ENCODE data around the gene HDAC10. TPM values are rescaled to one million over a fixed set of nuclear protein-coding genes. Genes with fewer than 3 reads are reported as not detected.

The HDAC10 gene
- total RNA-seq, 1 experiment from 2014 or later, result 52.9 TPM

- Mint-ChIP-seq H3K36me3 (ENCODE audit: insufficient read depth, unreplicated experiment) (peaks cover 29% of the 10 kb centered on the region), H3K27me3 (ENCODE audit: unreplicated experiment) (no peaks in the 10 kb centered on the region), H3K4me1 (ENCODE audit: low read depth, unreplicated experiment) (no peaks in the 10 kb centered on the region), H3K9me3 (ENCODE audit: low read depth, unreplicated experiment) (no peaks in the 10 kb centered on the region), H3K4me3 (ENCODE audit: low read depth, unreplicated experiment) (no peak overlapping the region), H3K27ac (ENCODE audit: unreplicated experiment) (no peak overlapping the region)
- intact Hi-C loops (cut with micrococcal nuclease; ENCODE audit: unreplicated experiment), result no loop called here
- no peak for DNase-seq
- CTCF ChIA-PET, result no interaction called here
- TF ChIP-seq, protein P1, sequence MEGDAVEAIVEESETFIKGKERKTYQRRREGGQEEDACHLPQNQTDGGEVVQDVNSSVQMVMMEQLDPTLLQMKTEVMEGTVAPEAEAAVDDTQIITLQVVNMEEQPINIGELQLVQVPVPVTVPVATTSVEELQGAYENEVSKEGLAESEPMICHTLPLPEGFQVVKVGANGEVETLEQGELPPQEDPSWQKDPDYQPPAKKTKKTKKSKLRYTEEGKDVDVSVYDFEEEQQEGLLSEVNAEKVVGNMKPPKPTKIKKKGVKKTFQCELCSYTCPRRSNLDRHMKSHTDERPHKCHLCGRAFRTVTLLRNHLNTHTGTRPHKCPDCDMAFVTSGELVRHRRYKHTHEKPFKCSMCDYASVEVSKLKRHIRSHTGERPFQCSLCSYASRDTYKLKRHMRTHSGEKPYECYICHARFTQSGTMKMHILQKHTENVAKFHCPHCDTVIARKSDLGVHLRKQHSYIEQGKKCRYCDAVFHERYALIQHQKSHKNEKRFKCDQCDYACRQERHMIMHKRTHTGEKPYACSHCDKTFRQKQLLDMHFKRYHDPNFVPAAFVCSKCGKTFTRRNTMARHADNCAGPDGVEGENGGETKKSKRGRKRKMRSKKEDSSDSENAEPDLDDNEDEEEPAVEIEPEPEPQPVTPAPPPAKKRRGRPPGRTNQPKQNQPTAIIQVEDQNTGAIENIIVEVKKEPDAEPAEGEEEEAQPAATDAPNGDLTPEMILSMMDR (IDR thresholded peaks at IDR 0.05; ENCODE audit: unreplicated experiment), result no peak
- no TSS peak for BruUV-seq (replicated peaks)
These were observed 5.3 kb upstream of the HDAC10 start for GRCh38 chr22:50256258-50256862.

GRCh38 chr22:50255607-50256006 lies 4.5 kb upstream of the HDAC10 start:
- TF ChIP-seq, protein P1 (IDR thresholded peaks at IDR 0.05; ENCODE audit: unreplicated experiment), result no peak
- CTCF ChIA-PET, result no interaction called here
- no peaks in the 10 kb centered on the region for H3K4me1 Mint-ChIP-seq (ENCODE audit: low read depth, unreplicated experiment)
- H3K4me3 Mint-ChIP-seq (ENCODE audit: low read depth, unreplicated experiment), result no peak overlapping the region
- H3K9me3 Mint-ChIP-seq (ENCODE audit: low read depth, unreplicated experiment), result no peaks in the 10 kb centered on the region
- intact Hi-C loops (cut with micrococcal nuclease; ENCODE audit: unreplicated experiment), result no loop called here
- H3K36me3 Mint-ChIP-seq (ENCODE audit: insufficient read depth, unreplicated experiment), result peaks cover 37% of the 10 kb centered on the region
- no TSS peak for BruUV-seq (replicated peaks)
- no peaks in the 10 kb centered on the region for H3K27me3 Mint-ChIP-seq (ENCODE audit: unreplicated experiment)
- no peak for DNase-seq
- no peak overlapping the region for H3K27ac Mint-ChIP-seq (ENCODE audit: unreplicated experiment)

DNA sequence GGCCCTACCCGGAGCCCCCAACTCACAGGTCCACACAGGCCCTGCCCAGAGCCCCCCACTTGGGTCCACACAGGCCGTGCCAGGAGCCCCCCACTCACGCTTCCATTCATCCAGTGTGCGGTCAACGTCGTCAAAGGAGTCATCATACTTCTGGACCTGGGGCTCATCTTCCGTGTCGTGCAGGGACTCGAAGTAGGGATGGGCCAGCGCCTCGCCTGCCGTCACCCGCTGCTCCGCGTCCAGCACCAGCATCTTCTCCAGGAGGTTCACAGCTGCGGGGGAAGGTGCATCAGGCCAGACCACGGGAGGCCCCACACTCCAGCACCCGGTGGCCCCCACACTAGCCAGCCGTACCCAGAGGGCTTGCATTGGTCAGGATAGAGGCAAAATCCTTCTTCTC lies 4.0 kb upstream of the HDAC10 start:
- no peak for DNase-seq
- BruUV-seq (replicated peaks), result no TSS peak
- intact Hi-C loops (cut with micrococcal nuclease; ENCODE audit: unreplicated experiment), result no loop called here
- TF ChIP-seq, protein P1 (IDR thresholded peaks at IDR 0.05; ENCODE audit: unreplicated experiment), result no peak
- CTCF ChIA-PET, result no interaction called here
- H3K4me1 Mint-ChIP-seq (ENCODE audit: low read depth, unreplicated experiment), result no peaks in the 10 kb centered on the region
- no peak overlapping the region for H3K27ac Mint-ChIP-seq (ENCODE audit: unreplicated experiment)
- no peaks in the 10 kb centered on the region for H3K27me3 Mint-ChIP-seq (ENCODE audit: unreplicated experiment)
- H3K4me3 Mint-ChIP-seq (ENCODE audit: low read depth, unreplicated experiment), result no peak overlapping the region
- H3K36me3 Mint-ChIP-seq (ENCODE audit: insufficient read depth, unreplicated experiment), result peaks cover 42% of the 10 kb centered on the region
- no peaks in the 10 kb centered on the region for H3K9me3 Mint-ChIP-seq (ENCODE audit: low read depth, unreplicated experiment)

DNA sequence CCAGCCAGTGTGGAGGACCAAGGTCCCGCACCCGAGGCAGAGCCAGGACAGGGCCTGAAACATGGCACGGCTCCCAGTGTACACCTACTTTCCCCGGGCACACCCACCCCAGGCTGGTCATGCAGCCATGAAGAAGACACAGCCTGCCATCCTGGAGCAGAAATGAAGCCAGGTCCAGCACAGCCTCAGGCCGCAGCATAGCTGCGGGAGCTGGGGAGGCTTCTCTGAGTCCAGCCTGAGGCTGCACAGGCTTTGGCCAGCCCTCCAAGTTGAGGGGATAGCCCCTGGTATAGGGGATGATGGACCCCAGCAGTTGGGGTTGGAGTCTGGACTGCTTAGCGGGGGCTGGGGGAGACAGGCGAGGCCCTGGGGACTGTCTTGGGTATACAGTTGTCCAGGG lies 2.9 kb upstream of the HDAC10 start:
- Mint-ChIP-seq H3K27ac (ENCODE audit: unreplicated experiment) (no peak overlapping the region), H3K4me1 (ENCODE audit: low read depth, unreplicated experiment) (no peaks in the 10 kb centered on the region), H3K4me3 (ENCODE audit: low read depth, unreplicated experiment) (no peak overlapping the region), H3K27me3 (ENCODE audit: unreplicated experiment) (no peaks in the 10 kb centered on the region), H3K9me3 (ENCODE audit: low read depth, unreplicated experiment) (no peaks in the 10 kb centered on the region), H3K36me3 (ENCODE audit: insufficient read depth, unreplicated experiment) (peaks cover 38% of the 10 kb centered on the region)
- TF ChIP-seq, protein P1 (IDR thresholded peaks at IDR 0.05; ENCODE audit: unreplicated experiment), result no peak
- CTCF ChIA-PET, result no interaction called here
- BruUV-seq (replicated peaks), result no TSS peak
- no peak for DNase-seq
- intact Hi-C loops (cut with micrococcal nuclease; ENCODE audit: unreplicated experiment), result loop anchor here (2.0 kb wide), 1 partner anchor 89 kb away; the partner anchor contains the start of gene PPP6R2
